DND-41 (cell line): ENCODE results near the gene OLAH.

Experiments
- EZH2 ChIP-seq: IDR thresholded peaks from 3 replicates; pipeline ENCODE4 v1.6.1; 2012; ENCODE audit warnings: borderline replicate concordance, low read depth, mild to moderate bottlenecking, moderate library complexity, low read length, inconsistent platforms; ENCODE audit not compliant: severe bottlenecking
- TF ChIP-seq, protein P1 (sequence below): IDR thresholded peaks from 2 replicates; pipeline ENCODE4 v1.5.1; 2012; ENCODE audit warnings: borderline replicate concordance, low read length, moderate library complexity, mild to moderate bottlenecking; ENCODE audit not compliant: poor library complexity, severe bottlenecking; ENCODE audit errors: extremely low read depth

GRCh38 chr10:15103513-15103912 lies 59.8 kb downstream of the OLAH start:
- TF ChIP-seq, protein P1, sequence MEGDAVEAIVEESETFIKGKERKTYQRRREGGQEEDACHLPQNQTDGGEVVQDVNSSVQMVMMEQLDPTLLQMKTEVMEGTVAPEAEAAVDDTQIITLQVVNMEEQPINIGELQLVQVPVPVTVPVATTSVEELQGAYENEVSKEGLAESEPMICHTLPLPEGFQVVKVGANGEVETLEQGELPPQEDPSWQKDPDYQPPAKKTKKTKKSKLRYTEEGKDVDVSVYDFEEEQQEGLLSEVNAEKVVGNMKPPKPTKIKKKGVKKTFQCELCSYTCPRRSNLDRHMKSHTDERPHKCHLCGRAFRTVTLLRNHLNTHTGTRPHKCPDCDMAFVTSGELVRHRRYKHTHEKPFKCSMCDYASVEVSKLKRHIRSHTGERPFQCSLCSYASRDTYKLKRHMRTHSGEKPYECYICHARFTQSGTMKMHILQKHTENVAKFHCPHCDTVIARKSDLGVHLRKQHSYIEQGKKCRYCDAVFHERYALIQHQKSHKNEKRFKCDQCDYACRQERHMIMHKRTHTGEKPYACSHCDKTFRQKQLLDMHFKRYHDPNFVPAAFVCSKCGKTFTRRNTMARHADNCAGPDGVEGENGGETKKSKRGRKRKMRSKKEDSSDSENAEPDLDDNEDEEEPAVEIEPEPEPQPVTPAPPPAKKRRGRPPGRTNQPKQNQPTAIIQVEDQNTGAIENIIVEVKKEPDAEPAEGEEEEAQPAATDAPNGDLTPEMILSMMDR, result no peak
- no peak for TF ChIP-seq EZH2
